Choroid plexus epithelial cell (primary cell): ENCODE results near the gene PALD1.

Experiments
- DNase-seq: peaks from one replicate; pipeline ENCODE4 v3.0.0-alpha.2; 2010; ENCODE audit warnings: low read depth
- H3K4me3 ChIP-seq: 2 replicates; pipeline ENCODE4 v1.5.1; 2011; ENCODE audit warnings: low read depth, mild to moderate bottlenecking, control low read depth, low read length, moderate library complexity
- TF ChIP-seq, protein P1 (sequence below): conservative IDR thresholded peaks from 2 replicates; pipeline ENCODE4 v1.5.1; 2011; ENCODE audit warnings: low read depth, mild to moderate bottlenecking, control low read depth, inconsistent platforms, low read length, moderate library complexity

The PALD1 gene

DNA sequence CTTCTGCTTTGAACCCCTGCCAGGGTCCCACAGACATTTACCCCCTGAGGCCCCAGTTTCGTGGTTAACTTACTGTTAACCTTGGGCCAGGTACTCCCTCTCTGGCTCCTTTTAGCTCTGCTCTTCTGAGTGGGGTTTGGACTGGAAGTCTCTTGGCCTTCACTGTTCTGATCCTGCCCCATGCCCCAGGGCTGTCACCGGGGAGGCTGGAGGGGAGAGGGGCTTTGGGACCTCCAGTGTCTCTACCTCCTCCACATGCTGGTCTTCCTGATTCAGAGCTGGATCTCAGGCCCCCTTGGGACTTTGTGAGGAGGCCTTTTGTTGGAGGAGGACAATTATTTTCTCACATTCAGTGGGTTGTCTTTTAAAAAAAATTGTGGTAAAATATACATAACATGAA is 12.7 kb upstream of the PALD1 start:
- DNase-seq = no peak
- H3K4me3 ChIP-seq = no peak overlapping the region
- TF ChIP-seq, protein P1, sequence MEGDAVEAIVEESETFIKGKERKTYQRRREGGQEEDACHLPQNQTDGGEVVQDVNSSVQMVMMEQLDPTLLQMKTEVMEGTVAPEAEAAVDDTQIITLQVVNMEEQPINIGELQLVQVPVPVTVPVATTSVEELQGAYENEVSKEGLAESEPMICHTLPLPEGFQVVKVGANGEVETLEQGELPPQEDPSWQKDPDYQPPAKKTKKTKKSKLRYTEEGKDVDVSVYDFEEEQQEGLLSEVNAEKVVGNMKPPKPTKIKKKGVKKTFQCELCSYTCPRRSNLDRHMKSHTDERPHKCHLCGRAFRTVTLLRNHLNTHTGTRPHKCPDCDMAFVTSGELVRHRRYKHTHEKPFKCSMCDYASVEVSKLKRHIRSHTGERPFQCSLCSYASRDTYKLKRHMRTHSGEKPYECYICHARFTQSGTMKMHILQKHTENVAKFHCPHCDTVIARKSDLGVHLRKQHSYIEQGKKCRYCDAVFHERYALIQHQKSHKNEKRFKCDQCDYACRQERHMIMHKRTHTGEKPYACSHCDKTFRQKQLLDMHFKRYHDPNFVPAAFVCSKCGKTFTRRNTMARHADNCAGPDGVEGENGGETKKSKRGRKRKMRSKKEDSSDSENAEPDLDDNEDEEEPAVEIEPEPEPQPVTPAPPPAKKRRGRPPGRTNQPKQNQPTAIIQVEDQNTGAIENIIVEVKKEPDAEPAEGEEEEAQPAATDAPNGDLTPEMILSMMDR = no peak

DNA sequence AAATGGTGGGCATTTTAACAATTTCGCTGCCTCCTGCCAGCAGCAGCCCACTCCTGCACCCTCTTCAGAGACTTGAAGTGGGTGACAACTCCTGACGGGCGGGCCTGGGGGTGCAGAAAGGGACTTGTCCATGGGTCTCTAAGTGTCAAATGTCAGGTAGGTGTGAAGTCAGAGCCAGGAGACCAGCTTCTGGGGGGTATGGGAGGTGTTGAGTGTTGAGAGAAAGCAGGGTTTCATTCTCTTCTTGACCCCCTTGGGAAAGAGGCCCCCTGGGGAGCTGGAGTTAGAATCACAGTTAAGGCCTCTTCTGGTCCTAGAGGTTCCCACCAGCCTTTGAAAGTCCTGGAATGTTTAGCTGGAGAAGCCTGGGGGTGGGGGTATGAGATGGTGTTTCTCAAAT is 11.6 kb upstream of the PALD1 start:
- TF ChIP-seq, protein P1 = no peak
- no peak overlapping the region for H3K4me3 ChIP-seq
- no peak for DNase-seq

DNA sequence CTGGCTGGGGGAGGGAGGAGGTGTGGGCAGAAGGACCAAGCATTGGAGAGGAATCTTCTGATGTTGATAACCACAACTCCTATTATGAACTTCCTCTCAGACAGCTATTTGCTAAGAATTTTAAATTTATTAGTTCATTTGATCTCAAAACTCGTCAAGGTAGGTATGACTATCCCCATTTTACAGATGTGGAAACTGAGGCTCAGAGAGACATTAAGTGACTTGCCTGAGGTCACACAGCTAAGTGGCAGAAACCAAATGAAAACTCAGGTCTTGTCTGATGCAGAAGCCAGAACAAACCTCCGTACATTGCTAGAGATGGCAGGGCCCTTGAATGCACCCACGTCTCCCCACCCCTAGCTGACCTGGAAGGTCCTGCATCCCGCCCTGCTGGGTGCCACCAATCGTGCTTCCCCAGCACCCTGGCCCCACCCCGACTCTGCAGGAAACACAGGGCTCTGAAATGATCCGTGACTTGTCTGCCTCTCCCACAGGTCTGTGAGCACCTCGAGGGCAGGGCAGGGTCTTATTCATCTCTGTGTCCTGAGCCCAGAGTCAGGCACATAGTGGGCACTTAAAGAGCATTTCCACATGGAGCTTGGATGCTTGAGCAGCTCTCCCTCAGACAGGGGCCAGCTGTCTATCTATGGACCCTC is 5.6 kb upstream of the PALD1 start:
- no peak overlapping the region for H3K4me3 ChIP-seq
- no peak for DNase-seq
- TF ChIP-seq, protein P1 = no peak

DNA sequence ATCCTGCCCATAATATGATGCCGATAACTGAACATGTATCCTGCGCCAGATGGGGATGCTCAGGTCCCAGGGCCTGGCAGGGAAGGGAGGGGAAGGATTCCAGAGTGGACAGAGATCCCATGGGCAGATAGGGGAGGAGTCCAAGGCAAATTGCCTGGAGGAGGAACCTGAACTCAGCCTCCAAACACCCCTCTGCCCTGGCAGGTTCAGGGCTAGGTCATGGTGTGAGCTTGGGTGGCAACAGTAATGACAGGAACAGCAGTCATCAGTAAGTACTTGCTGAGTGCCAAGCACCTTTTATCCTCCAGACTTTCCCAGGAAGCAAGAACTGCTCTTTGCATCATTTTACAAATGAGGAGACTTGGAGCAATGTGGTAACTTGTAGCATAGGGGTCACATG is 3.8 kb upstream of the PALD1 start:
- no peak for DNase-seq
- TF ChIP-seq, protein P1 = no peak
- H3K4me3 ChIP-seq = no peak overlapping the region

DNA sequence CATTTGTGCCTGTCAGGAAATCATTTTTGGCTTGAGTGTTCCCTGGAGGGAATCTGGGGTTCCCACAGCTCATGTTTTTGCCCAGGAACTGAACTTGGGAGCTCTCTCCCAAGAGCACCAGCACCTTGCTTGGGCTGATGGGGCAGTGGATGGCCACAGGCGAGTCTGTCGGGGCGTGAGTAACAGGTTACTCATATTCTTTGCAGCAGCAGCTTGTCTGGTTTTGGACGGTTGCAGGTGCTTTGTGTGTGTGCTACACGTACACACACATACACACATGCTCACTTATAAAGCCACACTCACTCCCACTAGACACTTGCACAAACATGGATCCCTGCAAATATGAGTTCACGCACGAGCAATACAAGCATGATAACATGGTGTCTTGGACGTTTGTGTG is 2.9 kb upstream of the PALD1 start:
- TF ChIP-seq, protein P1 = no peak

DNA sequence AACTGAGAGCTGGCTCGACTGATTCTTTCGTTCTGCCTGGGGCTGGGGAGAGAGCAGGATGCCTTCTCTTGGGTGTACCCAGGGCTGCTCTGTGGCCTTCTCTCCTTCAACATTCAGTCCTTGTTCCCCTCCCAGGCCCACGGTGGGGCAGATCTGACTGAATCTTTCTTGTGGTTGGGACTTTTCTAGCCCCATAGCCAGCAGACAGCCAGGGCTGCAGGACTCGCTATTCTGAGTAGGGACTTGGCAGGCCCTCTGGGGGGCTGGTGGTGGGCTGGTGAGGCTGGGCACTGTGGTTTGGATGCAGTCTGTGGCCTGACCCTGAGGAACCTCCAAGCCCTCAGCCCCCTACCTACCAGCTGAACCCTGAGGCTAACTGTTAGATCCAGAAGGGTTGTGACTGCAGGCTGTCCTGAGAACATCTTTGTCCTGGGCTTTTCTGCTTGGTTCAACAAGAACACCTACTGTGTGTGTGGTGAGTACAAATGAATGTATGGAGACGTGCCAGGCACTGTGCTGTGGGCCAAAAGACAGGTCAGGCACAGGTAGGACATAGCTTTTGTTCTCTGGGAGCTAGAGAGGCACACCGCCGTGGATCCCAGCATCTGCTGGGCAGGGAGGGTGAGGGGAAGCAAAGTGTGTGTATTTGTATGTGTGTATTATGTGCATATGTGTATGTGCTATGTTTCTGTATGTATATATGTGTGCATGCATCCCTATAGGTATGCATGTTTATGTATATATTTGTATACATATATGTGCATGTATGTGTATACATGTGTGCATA is 2.1 kb upstream of the PALD1 start:
- DNase-seq = no peak
- TF ChIP-seq, protein P1 = no peak
- H3K4me3 ChIP-seq = no peak overlapping the region

More for the DNA sequence above, 2.9 kb upstream of the PALD1 start:
- DNase-seq = no peak
- H3K4me3 ChIP-seq = no peak overlapping the region

DNA sequence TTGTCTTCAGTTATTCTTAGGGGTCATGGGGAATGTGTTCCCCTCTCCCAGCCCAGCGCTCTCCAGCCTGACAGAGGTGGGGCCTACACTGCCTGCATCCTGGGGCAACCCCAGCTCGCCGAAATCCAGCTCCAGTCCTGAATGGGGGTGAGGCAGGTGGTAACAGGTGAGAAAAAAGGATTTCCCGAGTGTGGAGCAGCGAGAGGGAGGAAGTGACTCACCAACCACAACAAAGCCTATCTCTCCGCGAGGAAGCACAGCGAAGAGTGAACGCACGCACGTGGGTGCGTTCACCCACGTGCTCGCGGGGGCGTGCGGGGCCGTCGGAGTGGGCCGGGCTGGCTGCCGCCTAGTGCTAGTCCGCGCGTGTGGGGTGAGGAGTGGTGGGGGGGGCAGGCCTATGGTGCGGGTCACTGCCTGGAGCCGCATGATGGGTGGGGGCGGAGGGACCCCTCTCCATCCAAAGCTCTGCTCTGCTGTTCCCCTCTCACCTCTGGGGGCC is 855 bp upstream of the PALD1 start:
- DNase-seq = peak; percentile 14
- TF ChIP-seq, protein P1 = no peak
- H3K4me3 ChIP-seq = no peak overlapping the region
